GM12872 (cell line): ENCODE measurements around the gene GPR87.

Source experiments
- TF ChIP-seq, protein P1 (sequence below): IDR thresholded peaks from 3 replicates; pipeline ENCODE4 v1.5.1; 2011; ENCODE audit warnings: low read depth, mild to moderate bottlenecking, low read length, moderate library complexity; ENCODE audit not compliant: insufficient read depth

GPR87 gene

DNA sequence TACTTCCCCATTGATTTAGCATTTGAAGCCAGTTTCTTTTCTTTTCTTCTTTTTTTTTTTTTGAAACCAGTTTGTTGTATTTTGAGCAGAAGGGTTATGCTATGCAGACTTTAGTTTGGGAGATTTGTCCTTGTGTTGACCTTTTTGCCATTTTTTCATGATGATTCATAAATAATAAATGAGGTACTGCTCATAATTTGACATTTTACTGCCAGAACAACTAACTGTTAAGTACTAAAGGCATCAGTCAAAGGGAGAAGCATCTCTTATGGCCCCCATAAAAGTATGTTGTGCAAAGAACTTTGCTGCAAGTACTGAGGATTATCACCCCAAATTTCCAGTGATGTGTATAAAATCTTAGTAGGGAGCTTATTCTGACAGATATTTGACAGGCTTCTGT is 1.7 kb upstream of the GPR87 start:
- TF ChIP-seq, protein P1, sequence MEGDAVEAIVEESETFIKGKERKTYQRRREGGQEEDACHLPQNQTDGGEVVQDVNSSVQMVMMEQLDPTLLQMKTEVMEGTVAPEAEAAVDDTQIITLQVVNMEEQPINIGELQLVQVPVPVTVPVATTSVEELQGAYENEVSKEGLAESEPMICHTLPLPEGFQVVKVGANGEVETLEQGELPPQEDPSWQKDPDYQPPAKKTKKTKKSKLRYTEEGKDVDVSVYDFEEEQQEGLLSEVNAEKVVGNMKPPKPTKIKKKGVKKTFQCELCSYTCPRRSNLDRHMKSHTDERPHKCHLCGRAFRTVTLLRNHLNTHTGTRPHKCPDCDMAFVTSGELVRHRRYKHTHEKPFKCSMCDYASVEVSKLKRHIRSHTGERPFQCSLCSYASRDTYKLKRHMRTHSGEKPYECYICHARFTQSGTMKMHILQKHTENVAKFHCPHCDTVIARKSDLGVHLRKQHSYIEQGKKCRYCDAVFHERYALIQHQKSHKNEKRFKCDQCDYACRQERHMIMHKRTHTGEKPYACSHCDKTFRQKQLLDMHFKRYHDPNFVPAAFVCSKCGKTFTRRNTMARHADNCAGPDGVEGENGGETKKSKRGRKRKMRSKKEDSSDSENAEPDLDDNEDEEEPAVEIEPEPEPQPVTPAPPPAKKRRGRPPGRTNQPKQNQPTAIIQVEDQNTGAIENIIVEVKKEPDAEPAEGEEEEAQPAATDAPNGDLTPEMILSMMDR, result no peak

DNA sequence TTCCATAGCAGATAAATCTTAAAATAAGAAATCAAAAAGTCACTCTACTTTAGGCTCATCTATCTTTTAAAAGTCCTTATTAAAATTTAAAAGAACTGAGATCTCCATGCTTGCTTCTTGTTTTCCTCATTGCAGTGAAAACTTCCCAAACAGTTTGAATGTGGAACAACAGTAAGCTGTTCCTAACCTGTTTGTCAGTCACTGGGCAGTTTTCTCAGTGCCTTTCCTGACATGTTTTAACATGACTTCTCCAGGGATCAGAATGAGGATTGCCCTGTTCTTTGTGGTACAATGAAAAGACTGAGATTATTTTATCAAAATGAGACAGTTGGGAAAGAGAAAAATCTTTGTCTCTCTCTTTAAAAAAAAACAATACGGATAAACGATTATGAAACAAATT is 774 bp downstream of the GPR87 start:
- TF ChIP-seq, protein P1, result no peak

- TF ChIP-seq, protein P1, result no peak
Measured at GRCh38 chr3:151315136-151315535, 1.5 kb downstream of the GPR87 start.

- TF ChIP-seq, protein P1, result no peak
Measured at GRCh38 chr3:151314593-151314992, 2.0 kb downstream of the GPR87 start.

DNA sequence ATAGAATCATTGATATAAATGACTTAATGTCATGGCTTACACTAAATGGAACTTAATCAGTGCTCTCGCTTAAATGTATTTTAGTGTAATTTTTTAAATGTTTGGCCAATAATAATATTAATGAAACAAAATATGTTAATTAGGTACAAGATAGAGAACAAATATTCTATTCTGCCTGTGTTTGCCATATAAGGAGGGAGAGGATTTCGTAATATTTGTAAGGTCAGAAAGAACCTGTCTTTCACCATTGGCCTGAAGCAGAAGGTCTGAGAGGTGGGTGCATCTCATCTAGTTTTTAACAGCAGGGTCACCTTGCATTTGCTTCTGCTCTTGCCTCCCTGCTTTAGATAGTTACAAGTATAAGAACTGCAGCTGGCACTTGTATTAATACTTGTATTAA is 2.5 kb downstream of the GPR87 start:
- TF ChIP-seq, protein P1, result no peak

DNA sequence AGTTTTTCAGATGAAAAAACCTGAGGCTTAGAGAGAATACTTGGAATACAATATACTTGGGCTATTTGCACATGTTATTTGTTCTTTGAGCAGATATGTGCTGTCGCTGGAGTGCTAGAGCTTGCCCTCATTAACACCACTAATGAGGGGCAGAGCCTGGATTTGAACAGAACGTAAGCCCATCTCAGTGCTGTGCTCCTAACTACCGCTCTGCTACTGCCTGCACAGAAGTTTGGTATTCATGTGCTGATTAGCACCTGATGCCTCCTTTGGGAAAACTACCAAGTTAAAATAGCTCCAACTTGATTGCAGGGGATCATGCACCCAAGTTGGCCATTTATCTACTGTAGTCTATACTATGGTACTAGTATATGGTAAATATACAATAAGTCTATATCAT is 3.6 kb downstream of the GPR87 start:
- TF ChIP-seq, protein P1, result no peak

- TF ChIP-seq, protein P1, result no peak
Measured at GRCh38 chr3:151309566-151309965, 7.1 kb downstream of the GPR87 start.
